Spleen (tissue), 7 donors: ENCODE data around the gene TAF7L.

Experiments used
- POLR2A ChIP-seq, 3 donors: fragments of 450-650 bp; IDR thresholded peaks; one replicate each; pipeline ENCODE4 v1.5.1; 2017; ENCODE audit warnings: antibody characterized with exemption in 3 of 3, mild to moderate bottlenecking in 1 of 3
- POLR2AphosphoS5 ChIP-seq, 3 donors: sonication (generic); formaldehyde crosslinking; IDR thresholded peaks; one replicate each; pipeline ENCODE4 v1.5.1; 2017; ENCODE audit warnings: antibody characterized with exemption in 3 of 3
- TF ChIP-seq, protein P1 (sequence below), 11 experiments: fragments of 200-600 bp in 7 of 11; fragments of 450-650 bp in 4 of 11; sonication (generic) in 4 of 11; IDR thresholded peaks in 8 of 11; conservative IDR thresholded peaks in 3 of 11; 1 replicate in 7 of 11; 2 replicates in 4 of 11; pipeline versions ENCODE4 v1.4.0 to v1.8.0; 2016 to 2021; ENCODE audit warnings: antibody characterized with exemption in 11 of 11, inconsistent platforms in 4 of 11, mild to moderate bottlenecking in 1 of 11
- donor health status: DM: no; HTN: no; CAD: no; lungs with moderate emphysema.
- donor health status: DM: no; HTN: no; CAD: no.
- donor health status: DM: no; HTN: no; CAD: no.

DNA sequence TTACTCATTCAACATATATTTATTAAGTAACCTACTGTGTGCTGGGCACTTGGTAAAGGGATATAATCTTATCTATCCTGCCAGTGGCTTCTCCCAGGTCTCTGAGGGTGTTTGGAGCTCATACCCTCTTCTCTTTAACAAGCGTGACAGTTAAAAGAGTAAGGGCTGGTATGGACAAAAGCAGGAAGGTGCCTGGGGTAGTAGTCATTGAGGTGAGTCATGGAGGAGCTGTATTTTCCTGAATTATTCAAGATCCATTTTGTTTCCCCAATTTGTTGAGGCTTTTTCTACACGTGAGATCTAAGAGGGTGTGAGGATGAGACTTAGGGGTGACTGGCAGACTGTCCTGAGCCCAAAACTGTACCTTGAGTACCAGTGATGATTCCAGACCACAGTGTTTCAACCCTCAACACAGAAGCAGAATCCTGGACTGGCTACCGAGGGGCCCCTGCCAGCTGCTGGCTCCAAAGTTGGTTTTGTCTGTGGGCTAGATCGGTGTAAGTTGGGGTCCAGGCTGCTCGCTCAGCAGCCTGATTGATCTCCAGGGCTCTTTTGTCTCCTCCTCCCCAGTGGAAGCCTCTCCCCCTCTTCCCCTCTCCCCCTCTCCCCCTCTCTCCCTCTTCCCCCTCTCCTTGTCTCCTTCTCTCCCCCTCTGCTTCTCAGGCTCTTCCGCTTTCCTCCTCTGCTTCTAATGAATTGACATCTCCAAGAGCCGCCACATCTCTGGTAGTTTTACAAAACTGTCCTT, 71.8 kb downstream of the TAF7L start, which contains the start of gene DRP2:
- TF ChIP-seq, protein P1, sequence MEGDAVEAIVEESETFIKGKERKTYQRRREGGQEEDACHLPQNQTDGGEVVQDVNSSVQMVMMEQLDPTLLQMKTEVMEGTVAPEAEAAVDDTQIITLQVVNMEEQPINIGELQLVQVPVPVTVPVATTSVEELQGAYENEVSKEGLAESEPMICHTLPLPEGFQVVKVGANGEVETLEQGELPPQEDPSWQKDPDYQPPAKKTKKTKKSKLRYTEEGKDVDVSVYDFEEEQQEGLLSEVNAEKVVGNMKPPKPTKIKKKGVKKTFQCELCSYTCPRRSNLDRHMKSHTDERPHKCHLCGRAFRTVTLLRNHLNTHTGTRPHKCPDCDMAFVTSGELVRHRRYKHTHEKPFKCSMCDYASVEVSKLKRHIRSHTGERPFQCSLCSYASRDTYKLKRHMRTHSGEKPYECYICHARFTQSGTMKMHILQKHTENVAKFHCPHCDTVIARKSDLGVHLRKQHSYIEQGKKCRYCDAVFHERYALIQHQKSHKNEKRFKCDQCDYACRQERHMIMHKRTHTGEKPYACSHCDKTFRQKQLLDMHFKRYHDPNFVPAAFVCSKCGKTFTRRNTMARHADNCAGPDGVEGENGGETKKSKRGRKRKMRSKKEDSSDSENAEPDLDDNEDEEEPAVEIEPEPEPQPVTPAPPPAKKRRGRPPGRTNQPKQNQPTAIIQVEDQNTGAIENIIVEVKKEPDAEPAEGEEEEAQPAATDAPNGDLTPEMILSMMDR (IDR thresholded peaks at IDR 0.05 in 8 of 11, conservative IDR thresholded peaks at IDR 0.05 in 3 of 11): no peak
- no peak for TF ChIP-seq POLR2A (IDR thresholded peaks at IDR 0.05)
- no peak for TF ChIP-seq POLR2AphosphoS5 (IDR thresholded peaks at IDR 0.05)
